ENCODE data around the gene NUP98.
A peak's percentile ranks its signal among the peaks of the same experiment; 100 is the strongest.
"Not testable (repeated sequence)": the region's sequence is repeated elsewhere in the genome, so short reads cannot be mapped to it uniquely, and the experiment has no call there.

Gene NUP98

GRCh38 chr11:3669742-3670183 lies 127.6 kb downstream of the NUP98 start:
- no peak for DNase-seq (ENCODE audit: low spot score)

DNA sequence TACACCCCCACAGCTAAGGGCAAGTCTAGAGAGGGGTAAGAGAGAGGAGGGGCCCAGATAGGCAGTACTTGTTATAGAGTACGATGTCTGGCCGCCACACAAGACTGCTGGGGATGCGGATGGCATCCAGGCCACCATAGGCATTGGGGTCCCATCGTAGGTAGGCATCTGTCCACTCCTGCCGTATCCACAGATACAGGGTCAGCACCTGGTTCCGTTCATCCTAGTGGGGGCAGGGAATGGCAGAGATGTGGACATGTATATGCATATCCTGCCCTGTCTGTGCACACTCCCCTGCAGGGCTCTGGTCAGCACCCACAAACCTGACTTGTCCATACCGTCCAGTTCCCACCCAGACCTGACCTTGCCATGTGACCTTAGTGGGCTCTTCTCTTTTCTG lies 128.2 kb downstream of the NUP98 start:
- DNase-seq (ENCODE audit: low spot score) = no peak

GRCh38 chr11:3667149-3668035 lies 130.0 kb downstream of the NUP98 start:
- no peak for DNase-seq (ENCODE audit: low spot score)

GRCh38 chr11:3666023-3666530 lies 131.3 kb downstream of the NUP98 start:
- DNase-seq (ENCODE audit: low spot score) = no peak

- DNase-seq (ENCODE audit: low spot score) = no peak
Observed at GRCh38 chr11:3665336-3666022, 131.9 kb downstream of the NUP98 start.

GRCh38 chr11:3664032-3664630 lies 133.2 kb downstream of the NUP98 start:
- no peak for DNase-seq (ENCODE audit: low spot score)

GRCh38 chr11:3662856-3663255 lies 134.5 kb downstream of the NUP98 start:
- DNase-seq (ENCODE audit: low spot score) = no peak

GRCh38 chr11:3660960-3661359 lies 136.4 kb downstream of the NUP98 start:
- DNase-seq (ENCODE audit: low spot score) = no peak

DNA sequence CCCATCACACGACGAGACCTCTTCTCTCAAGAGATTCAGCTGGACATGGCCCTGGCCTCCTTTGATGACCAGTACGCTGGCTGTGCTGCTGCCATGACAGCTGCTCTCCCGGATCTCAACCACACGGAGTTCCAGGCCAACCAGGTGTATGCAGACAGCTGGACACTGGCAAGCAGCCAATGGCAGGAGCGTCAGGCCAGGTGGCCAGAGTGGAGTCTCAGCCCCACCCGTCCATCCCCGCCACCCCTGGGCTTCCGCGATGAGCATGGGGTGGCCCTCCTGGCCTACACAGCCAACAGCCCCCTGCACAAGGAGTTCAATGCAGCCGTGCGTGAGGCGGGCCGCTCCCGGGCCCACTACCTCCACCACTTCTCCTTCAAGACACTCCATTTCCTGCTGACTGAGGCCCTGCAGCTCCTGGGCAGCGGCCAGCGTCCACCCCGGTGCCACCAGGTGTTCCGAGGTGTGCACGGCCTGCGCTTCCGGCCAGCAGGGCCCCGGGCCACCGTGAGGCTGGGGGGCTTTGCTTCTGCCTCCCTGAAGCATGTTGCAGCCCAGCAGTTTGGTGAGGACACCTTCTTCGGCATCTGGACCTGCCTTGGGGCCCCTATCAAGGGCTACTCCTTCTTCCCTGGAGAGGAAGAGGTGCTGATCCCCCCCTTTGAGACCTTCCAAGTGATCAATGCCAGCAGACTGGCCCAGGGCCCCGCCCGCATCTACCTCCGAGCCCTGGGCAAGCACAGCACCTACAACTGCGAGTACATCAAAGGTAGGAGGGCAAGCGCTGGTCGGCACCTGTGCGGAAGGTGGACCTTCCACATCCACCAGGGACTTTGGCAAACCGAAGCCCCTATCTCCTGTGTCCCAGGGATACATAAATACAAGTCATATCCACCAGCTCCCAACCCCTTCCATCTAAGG lies 137.5 kb downstream of the NUP98 start:
- no peak for DNase-seq (ENCODE audit: low spot score)

DNA sequence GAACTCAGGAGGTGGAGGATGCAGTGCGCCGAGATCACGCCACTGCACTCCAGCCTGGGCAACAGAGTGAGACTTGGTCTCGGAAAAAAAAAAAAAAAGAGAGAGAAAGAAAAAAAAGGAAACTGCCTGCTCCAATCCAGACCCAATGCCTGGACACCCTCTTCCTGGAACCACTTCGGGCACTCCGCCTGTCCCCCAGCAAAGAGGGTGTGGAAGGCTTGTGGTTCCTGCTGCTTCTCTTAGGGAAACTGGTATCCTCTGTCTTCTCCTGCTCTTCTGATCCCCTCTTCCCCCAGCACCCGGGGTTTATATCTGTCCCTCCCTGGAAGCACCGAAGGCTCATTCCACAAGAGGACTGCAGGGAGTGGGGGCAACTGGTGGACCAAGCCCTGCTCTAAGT lies 139.1 kb downstream of the NUP98 start:
- DNase-seq (ENCODE audit: low spot score) = no peak

DNA sequence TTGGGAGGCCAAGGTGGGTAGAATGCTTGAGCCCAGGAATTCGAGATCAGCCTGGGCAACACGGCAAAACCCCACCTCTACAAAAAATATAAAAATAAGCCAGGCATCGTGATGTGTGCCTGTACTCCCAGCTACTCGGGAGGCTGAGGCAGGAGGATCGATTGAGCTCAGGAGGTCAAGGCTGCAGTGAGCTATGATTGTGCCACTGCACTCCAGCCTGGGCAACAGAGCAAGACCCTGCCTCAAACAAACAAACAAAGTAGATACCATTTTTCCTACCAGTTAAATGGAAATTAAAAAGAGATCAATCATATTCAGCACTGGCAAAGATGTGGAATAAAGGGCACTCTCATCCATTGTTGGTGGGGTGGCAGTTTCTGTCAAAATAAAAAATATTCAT lies 140.0 kb downstream of the NUP98 start:
- not testable (repeated sequence) for DNase-seq (ENCODE audit: low spot score)

GRCh38 chr11:3655547-3655946 lies 141.8 kb downstream of the NUP98 start:
- no peak for DNase-seq (ENCODE audit: low spot score)

GRCh38 chr11:3652514-3652913 lies 144.8 kb downstream of the NUP98 start:
- DNase-seq (ENCODE audit: low spot score) = not testable (repeated sequence)

- DNase-seq (ENCODE audit: low spot score) = not testable (repeated sequence)
Observed at GRCh38 chr11:3649374-3649773, 148.0 kb downstream of the NUP98 start.

- DNase-seq (ENCODE audit: low spot score) = not testable (repeated sequence)
Observed at GRCh38 chr11:3648843-3649242, 148.5 kb downstream of the NUP98 start.

GRCh38 chr11:3645552-3645951 lies 151.8 kb downstream of the NUP98 start:
- DNase-seq (ENCODE audit: low spot score) = no peak

DNA sequence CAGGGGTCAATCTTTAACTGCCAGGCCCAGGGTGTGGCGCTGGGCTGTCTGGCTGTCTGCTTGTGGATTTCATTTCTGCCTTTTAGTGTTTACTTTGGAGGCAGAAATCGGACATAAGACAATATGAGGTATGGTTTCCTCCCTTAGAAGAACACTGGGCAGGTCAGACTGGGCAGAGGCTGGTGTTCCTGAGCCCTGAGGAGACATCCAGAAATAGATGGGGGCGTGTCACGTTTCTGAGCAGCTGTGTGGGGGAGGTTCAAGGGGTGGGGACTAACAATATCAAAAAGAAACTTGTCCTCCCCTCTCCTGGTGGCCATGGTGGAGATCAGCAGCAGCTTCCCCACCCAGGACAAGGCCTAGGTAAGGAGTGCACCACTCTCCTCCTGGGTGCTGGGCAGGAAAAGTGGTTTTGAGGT lies 152.5 kb downstream of the NUP98 start, which contains the start of gene ART1:
ART1 (plus strand) TSS at position 312 of the 419 bp plus-strand sequence. CDS start 14,086 bp downstream, outside the sequence.
- no peak for DNase-seq (ENCODE audit: low spot score)

DNA sequence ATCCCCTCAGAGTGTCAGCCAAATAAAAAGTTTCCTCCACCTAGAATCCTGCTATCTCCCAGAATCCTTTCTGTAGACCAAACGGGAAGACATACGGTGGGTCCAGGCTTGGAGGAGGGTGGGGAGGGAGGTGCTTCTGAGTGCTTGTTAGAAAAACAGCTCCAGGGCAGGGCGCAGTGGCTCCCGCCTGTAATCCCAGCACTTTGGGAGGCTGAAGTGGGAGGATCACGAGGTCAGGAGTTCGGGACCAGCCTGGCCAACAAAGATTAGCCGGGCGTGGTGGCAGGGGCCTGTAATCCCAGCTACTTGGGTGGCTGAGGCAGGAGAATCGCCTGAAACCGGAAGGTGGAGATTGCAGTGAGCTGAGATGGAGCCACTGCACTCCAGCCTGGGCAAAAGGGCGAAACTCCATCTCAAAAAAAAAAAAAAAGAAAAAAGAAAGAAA lies 154.2 kb downstream of the NUP98 start:
- not testable (repeated sequence) for DNase-seq (ENCODE audit: low spot score)

- peak; percentile 74 for DNase-seq (ENCODE audit: low spot score)
Observed at GRCh38 chr11:3642071-3642951, 155.0 kb downstream of the NUP98 start.

GRCh38 chr11:3641701-3642070 lies 155.7 kb downstream of the NUP98 start, which contains the start of gene ART5:
Gene ART5 (minus strand): TSS chr11:3641992. CDS start chr11:3641862, 130 bp downstream.
- no peak for DNase-seq (ENCODE audit: low spot score)
